HG03432 (cell line): ENCODE results near the gene HSPB6.

Experiments
- ATAC-seq: cut with Tn5 transposase; IDR thresholded peaks from one replicate; pipeline ENCODE4 v1.9.1; 2021; ENCODE audit warnings: mild to moderate bottlenecking, moderate library complexity; ENCODE audit not compliant: unreplicated experiment

Gene HSPB6

GRCh38 chr19:35746531-35746930 is 10.3 kb downstream of the HSPB6 start:
- ATAC-seq = no peak

- ATAC-seq = no peak
Measured at GRCh38 chr19:35746087-35746462, 10.8 kb downstream of the HSPB6 start.

- ATAC-seq = peak; percentile 46
Measured at GRCh38 chr19:35745328-35746086, 11.3 kb downstream of the HSPB6 start, which contains the start of the genes PSENEN and U2AF1L4. TSS of gene PSENEN (plus strand) at chr19:35745651. CDS start at chr19:35745931, 280 bp downstream. TSS of gene U2AF1L4 (minus strand) at chr19:35745418. CDS start at chr19:35745391, 27 bp downstream.

GRCh38 chr19:35744430-35745327 is 12.2 kb downstream of the HSPB6 start:
- ATAC-seq = peak; percentile 40

- ATAC-seq = no peak
Measured at GRCh38 chr19:35743640-35744429, 13.0 kb downstream of the HSPB6 start.

GRCh38 chr19:35742121-35742724 is 14.6 kb downstream of the HSPB6 start, which contains the start of gene IGFLR1:
TSS of gene IGFLR1 (minus strand) at chr19:35742452. CDS start at chr19:35741180, 1,272 bp downstream.
- no peak for ATAC-seq

- ATAC-seq = no peak
Measured at GRCh38 chr19:35741203-35741515, 15.7 kb downstream of the HSPB6 start.

- peak; percentile 59 for ATAC-seq
Measured at GRCh38 chr19:35740423-35741202, 16.2 kb downstream of the HSPB6 start.

- ATAC-seq = peak; percentile 11
Measured at GRCh38 chr19:35740108-35740422, 16.8 kb downstream of the HSPB6 start.

GRCh38 chr19:35739275-35740107 is 17.3 kb downstream of the HSPB6 start:
- ATAC-seq = no peak

GRCh38 chr19:35738887-35739229 is 18.0 kb downstream of the HSPB6 start:
- no peak for ATAC-seq

- ATAC-seq = no peak
Measured at GRCh38 chr19:35738021-35738886, 18.6 kb downstream of the HSPB6 start.

GRCh38 chr19:35736913-35737886 is 19.6 kb downstream of the HSPB6 start:
- no peak for ATAC-seq

- ATAC-seq = no peak
Measured at GRCh38 chr19:35734889-35735288, 21.9 kb downstream of the HSPB6 start.

- no peak for ATAC-seq
Measured at GRCh38 chr19:35734273-35734672, 22.6 kb downstream of the HSPB6 start.

- no peak for ATAC-seq
Measured at GRCh38 chr19:35733180-35734125, 23.4 kb downstream of the HSPB6 start.
